Activated naive CD4-positive, alpha-beta T cell treated with Interleukin-2 at 50 U/mL for 16 hours (primary cell): ENCODE results near the gene TFCP2L1.
"Not testable (repeated sequence)": the region's sequence is repeated elsewhere in the genome, so short reads cannot be mapped to it uniquely, and the experiment has no call there.

Experiments
- DNase-seq: peaks from one replicate; pipeline ENCODE4 v3.0.0-alpha.2; 2020

Gene TFCP2L1

DNA sequence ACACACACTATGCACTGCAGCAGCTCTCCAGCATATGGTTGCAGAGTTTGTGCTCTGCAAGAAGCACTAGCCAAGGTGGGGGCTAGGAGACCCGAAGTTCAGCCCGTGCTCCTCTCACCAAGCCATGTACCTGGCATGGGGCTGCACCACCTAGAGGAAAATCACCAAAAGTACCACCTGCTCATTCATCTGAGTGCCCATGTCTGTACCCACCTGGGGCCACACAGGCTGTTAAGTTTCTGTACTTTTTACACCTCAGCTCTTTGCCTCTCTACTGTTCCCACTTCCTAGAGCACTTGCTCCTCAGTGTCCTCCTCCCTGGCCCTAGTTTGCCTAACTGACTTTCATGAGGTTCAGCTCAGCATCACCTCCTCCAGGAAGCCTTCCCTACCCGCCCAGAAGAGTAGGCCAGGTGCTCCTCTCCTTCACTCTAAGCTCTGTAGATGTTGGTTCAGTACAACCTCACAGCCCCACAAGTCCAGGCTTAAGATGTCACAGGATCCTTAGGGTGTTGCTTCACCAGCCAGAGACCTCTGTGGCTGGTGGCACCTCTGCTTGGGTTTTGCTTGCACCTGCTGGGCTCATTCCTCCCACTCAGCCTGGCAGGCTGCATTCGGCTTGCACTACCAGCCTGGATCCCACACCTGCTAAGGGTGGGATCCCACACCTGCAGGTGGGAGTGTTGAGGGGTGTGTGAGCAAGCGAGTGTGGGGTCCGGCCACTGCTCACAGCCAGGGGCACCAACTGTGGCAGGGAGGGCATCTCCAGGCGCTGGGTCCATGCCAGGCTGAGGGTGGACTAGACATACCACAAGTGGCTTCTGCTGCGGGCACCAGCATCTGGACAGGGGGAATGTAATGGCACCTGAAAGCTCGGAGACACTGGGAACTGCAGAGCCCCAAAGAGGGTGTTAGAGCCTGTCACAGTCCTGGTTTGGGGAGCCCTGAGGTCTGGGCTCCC, 10.2 kb upstream of the TFCP2L1 start:
- DNase-seq, result no peak

GRCh38 chr2:121293450-121294325, 8.7 kb upstream of the TFCP2L1 start:
- DNase-seq, result no peak

DNA sequence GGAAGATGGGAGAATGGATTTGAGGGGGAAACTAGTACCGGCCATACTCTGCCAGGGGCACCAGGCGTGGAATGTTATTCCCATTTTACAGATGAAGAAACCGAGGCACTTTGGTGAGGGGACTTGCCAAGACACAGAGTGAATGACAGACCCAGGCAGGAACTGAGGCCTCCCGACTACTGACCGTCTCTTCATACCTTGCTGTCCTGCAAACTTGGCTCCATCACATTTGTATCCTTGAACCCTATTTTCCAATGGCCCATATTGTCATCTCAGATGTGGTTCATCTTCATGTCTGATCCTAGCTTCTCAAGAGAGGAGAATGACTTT, 6.2 kb upstream of the TFCP2L1 start:
- DNase-seq, result no peak

DNA sequence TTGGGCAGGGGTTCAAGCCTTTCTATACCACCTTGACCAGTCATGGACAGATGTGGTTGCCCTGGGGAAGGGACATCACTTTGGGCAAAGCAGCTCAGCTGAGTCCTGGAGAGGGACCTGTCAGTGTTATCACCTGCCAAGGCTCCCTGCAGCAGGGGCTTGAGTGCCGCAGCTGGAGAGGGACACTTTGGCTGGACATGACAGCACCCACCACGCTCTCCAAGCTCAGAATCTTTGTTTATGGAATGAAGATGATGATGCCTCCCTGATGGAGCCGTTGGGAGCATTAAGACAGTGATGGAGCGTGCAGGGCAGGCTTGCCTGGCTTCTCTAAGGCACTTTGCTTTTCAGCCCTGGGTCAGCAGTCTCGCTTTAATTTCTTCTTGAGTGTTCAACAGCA, 4.3 kb upstream of the TFCP2L1 start:
- no peak for DNase-seq

GRCh38 chr2:121288454-121289231, 3.6 kb upstream of the TFCP2L1 start:
- no peak for DNase-seq

DNA sequence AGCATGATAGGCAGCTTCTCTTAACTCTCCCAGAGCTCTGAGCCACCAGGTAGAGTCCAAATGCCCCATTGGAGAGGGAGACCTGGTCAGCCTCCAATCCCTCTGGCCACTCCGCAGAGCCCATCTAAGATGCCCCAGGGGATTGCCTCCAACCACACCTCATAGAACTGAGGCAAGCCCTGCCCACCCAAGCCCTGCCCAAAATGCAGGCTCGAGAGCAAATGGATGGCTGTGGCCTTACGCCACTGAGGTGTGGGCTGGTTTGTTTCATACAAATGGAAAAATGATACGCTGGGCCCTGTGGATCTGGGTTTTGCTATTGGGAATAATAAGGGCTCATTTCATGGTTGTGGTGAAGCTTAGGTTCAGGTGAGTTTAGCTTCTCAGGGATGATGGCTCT, 3.0 kb upstream of the TFCP2L1 start:
- DNase-seq, result no peak

DNA sequence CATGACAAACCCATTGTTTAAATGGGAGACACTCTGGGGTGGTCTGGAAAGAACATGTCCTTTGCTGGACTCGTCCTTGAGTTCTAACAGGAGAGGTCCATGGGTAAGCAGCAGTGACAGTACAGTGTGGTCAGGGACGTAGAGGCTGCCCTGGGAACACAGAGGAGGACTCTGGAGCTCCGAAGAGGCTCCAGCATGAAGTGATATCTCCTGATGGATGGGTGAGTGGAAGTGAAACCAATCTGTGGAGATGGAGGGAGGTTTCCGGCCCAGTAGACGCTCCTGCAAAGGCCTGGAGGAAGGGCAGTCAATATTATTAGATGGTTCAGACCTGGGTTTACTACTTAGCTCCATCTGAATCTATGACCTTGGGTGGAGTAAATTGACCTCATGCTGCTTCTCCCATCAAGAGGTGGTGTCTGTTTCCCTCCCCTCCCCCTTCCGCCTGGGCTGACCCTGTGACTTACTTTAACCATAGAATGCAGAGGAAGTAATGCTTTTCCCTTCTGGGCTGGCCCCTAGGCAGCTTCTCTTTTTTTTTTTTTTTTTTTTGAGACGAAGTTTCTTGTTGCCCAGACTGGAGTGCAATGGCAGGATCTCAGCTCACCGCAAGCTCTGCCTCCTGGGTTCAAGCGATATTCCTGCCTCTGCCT, 2.3 kb upstream of the TFCP2L1 start:
- no peak for DNase-seq

DNA sequence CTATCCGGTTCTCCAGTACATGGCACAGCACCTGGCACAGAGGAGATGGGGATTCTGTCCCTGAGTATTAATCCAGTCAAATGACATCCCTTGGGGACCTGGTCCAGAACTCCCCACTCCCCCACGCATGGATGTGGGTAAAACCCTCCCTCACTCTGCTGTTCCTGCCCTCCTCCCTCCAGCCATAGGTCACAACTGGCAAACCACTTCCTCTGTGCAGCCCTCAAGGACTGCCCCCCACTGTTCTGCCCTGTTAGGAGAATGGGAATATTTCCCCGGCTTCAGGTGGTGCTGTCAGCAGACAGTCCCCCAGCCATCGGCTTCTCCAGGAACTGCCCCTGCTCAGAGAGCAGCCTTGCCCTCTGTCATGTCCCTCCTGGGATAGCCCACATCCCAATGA, 1.5 kb upstream of the TFCP2L1 start:
- no peak for DNase-seq

DNA sequence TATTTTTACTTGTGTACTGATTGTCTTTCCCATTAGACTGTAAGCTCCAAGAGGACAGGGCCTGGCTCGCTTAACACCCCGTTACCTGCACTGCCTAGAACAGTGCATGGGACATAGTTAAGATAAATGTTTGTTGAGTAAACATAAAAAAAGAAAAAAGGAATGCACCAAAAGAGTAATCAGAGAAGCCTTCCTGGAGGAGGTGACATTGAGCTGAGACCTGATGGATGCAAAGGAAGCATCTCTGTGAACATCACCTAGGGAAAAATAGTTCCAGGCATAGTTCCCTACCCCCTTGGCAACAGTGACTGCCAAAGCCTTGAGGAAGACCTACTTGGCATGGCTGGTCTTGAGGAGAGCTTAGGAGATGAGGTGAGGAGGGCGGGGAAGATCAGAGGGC, 924 bp upstream of the TFCP2L1 start:
- no peak for DNase-seq

DNA sequence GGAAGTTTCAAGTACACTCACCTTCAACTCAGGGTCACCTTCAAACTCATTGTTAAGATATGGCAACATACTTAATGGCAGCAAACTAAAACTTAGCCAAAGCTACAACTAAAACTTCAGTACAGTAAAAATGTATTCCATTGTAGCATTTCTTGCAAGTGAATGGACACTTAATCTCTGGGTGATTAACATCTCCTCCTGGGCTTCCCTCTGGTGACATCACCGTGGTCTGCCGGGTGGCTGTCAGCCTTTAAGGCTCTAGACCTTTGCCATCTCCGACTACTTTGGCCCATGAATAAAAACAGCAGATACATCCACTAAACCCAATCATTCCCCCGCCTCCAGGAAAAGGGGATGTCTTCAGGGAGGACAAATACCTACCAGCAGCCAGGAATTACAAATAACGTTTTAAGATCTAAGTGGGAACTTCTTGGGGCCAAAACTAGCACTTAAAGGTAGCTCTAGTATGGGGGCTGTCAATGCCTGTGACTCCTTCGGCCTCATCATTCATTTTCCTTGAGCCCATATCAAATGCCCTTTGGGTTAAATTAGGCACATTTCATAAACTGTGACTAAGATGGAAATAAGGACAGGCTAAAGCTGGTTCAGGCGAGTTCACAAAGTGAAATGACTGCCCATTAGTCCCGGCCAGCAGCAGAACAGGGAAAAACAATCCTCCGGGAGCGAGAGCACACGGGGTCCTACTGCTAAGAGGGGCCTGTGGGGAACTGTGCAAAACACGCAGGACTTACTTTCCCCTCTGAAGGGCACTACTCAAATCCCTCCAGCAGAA, 1.1 kb downstream of the TFCP2L1 start:
- DNase-seq, result no peak

- no peak for DNase-seq
These were observed 2.1 kb downstream of the TFCP2L1 start for GRCh38 chr2:121282800-121283385.

- DNase-seq, result no peak
These were observed 3.3 kb downstream of the TFCP2L1 start for GRCh38 chr2:121281694-121282093.

DNA sequence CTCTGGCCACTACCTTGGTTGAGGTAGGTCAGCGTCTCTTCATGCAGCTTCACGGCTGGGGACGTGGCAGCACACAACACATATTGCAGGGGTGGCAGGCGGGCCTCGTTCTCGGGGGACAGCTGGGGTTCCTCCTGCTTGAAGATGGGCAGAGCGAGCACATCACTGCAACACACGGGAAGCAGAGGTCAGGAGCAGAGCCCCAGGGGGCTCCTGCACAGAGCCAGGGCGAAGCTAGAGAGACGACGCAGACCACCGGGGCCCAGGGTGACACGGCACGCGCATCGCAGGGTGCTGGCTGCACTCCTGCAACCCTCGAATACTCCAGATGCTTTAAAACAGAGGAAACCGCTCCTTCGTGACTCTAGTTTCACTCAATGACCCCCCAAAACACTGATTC, 3.9 kb downstream of the TFCP2L1 start:
- DNase-seq, result no peak

DNA sequence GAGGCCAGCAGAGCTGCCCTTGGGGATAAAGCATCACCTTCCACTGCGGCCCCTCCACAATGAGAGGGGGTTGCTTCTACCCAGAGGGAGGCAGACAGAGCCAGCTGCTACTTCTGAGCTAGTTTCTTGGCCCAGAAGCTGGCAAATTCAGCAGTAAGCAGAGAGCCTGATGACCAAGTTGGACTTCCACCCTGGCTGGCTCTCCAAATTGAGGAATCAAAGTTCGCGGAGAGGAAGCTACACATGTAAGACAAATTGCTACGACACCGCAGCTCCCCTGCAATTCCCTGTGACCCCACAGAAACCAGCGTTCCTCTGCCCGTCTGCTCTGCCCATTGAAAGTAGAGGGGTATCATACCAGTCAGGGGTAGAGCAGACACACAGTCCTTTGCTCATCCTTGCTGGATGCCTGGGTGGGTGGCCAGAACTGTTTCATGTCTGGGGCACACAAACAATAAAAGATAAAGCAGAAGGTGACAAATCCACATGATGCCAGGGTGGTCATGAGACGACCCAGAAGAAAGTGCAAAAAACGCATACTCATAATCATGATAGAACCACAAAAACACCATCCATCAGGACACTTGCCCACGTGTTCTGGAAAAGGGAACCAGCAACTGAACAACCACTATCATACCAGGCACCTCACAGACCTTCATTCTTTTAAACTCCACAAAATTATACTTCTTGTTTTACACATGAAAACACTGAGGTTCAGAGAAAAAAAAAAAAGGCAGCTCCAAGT, 5.4 kb downstream of the TFCP2L1 start:
- DNase-seq, result no peak

- no peak for DNase-seq
These were observed 8.7 kb downstream of the TFCP2L1 start for GRCh38 chr2:121276341-121276740.

- DNase-seq, result no peak
These were observed 11.9 kb downstream of the TFCP2L1 start for GRCh38 chr2:121273116-121273515.

DNA sequence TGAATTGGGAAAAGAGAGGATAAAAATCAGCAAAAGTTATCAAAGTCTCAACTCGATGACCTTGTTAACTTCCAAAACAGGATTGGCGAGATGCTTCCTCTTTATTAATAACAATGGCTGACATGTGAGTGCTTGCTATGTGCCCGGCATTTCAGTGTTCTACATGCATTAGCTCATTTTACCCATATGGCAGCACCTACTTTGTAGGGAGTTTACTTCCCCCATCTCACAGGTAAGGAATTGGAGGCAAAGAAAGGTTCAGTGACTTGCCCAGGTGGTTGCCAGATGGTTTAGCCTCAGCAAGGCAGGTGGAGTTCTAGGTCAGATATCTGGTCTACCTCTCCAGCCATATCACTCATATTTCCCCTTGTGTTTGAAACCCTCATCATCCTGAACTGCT, 12.4 kb downstream of the TFCP2L1 start:
- no peak for DNase-seq

GRCh38 chr2:121269436-121269835, 15.6 kb downstream of the TFCP2L1 start:
- not testable (repeated sequence) for DNase-seq

DNA sequence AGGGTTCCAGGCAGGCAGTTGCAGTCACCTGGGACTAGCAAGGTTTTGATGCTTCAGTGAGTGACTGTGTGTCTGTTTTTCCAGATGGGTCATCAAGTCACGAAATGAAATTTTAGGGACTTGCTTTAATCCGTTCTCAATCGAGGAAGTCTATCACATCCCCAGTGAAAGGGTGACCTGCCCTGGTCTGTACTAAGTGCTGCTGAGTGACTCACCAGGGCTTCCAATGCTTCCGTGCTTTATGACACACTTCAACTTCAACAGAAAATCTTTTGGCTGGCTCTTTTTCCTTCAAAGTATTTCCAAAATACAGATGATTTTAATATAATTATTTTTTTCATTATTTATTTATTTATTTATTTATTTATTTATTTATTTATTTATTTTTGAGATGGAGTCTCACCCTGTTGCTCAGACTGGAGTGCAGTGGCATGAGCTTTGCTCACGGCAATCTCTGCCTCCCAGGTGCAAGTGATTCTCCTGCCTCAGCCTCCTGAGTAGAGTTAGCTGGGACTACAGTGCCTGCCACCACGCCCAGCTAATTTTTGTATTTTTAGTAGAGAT, 18.4 kb downstream of the TFCP2L1 start:
- DNase-seq, result no peak

- DNase-seq, result no peak
These were observed 20.8 kb downstream of the TFCP2L1 start for GRCh38 chr2:121263996-121264715.
